GM12801 (cell line): ENCODE measurements around the gene DHRS7.

ENCODE experiments used
- TF ChIP-seq, protein P1 (sequence below): IDR thresholded peaks from one replicate; pipeline ENCODE4 v1.5.1; 2011; ENCODE audit warnings: control low read depth; ENCODE audit not compliant: insufficient read length; ENCODE audit errors: extremely low read depth

The DHRS7 gene

DNA sequence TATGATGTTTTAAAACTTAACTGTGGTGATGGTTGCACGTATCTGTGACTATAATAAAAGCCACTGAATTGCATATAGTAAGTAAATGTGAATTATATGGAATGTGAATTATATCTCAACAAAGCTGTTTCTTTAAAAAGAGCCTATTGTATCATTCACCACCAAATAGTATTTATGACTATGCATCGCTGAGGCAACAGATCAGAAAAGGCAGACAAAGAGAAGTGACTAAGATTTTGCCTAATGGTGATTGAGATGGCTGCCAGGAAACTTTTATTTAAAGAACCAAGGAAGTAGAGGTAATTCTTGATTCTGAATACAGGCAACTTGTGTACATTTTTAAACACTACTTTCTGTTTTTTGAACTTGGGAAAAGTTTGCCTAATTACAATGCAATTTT is 31.7 kb downstream of the DHRS7 start:
- TF ChIP-seq, protein P1, sequence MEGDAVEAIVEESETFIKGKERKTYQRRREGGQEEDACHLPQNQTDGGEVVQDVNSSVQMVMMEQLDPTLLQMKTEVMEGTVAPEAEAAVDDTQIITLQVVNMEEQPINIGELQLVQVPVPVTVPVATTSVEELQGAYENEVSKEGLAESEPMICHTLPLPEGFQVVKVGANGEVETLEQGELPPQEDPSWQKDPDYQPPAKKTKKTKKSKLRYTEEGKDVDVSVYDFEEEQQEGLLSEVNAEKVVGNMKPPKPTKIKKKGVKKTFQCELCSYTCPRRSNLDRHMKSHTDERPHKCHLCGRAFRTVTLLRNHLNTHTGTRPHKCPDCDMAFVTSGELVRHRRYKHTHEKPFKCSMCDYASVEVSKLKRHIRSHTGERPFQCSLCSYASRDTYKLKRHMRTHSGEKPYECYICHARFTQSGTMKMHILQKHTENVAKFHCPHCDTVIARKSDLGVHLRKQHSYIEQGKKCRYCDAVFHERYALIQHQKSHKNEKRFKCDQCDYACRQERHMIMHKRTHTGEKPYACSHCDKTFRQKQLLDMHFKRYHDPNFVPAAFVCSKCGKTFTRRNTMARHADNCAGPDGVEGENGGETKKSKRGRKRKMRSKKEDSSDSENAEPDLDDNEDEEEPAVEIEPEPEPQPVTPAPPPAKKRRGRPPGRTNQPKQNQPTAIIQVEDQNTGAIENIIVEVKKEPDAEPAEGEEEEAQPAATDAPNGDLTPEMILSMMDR = no peak

DNA sequence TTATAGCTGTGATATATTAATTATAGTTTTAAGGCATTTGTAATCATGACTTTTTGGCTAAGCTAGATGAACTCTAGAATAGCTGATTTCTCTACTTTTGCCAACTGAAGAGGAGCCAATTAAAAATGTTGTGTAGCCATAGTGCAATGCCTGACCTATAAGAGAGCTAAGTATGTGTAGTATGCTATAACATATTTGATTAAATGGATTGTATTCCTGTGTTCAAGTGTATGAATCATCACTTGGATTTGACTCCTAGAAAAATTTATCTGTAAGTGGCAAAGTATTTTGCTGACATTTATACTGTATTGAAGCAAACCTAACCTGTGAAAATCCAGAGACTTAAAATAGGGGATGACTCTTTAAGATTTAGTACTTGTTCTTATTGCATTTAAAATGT is 39.3 kb downstream of the DHRS7 start:
- TF ChIP-seq, protein P1 = no peak

DNA sequence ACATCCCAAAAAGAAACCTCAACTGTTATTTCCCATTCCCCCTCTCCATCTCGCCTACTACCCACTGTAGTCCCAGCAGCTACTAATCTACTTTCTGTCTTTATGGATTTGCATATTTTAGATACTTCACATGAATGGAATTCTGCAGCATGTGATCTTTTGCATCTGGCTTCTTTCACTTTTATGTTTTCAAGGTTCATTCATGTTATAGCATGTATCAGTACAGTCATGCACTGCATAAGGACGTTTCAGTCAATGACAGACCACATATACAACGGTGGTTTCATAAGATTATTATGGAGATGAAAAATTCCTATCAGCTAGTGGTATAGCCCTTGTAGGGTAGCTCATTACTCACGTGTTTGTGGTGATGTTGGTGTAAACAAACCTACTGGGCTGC is 49.0 kb downstream of the DHRS7 start:
- TF ChIP-seq, protein P1 = no peak

DNA sequence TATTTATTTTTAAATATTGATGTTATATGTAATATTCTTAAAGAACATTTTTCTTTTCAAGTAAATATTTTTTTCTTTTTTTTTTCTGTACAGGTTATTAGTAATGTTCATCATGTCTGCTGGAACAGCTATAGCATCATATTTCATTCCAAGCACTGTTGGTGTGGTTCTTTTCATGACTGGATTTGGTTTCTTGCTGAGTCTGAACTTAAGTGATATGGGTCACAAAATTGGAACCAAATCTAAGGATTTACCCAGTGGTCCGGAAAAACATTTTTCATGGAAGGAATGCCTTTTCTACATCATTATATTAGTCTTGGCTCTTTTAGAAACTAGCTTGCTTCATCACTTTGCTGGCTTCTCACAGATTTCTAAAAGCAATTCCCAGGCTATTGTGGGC is 50.3 kb downstream of the DHRS7 start:
- TF ChIP-seq, protein P1 = no peak

DNA sequence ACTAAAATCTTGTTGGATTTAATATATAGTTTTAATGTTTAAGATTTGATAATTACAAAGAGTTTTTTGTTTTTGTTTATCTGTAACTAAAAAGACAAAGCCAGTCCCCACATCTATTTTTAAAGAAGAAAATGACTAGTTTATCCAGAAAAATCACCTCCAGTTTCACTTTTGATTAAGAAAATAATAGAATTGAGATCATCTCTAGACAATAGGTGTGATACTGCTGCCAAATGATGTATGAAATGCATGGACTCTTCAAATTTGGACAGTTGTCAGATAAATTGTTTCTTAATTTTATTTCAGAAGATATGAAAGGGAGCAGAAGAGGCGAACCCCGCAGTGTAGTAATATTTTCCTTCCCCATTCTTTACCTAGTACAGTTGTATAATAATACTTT is 53.5 kb downstream of the DHRS7 start:
- TF ChIP-seq, protein P1 = no peak

DNA sequence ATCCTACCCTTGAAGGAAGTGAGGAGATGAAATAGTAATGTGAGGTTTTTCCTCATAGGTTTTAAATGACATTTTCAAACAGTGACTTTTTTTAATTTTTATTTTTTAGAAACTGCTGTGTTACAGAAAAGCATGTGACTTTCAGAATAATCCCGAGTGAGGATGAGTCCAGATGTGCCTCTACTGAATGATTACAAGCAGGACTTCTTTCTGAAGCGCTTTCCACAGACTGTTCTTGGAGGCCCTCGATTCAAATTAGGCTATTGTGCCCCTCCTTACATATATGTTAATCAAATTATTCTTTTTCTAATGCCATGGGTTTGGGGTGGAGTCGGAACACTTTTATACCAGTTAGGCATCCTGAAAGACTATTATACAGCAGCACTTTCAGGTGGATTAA is 57.7 kb downstream of the DHRS7 start:
- TF ChIP-seq, protein P1 = no peak

DNA sequence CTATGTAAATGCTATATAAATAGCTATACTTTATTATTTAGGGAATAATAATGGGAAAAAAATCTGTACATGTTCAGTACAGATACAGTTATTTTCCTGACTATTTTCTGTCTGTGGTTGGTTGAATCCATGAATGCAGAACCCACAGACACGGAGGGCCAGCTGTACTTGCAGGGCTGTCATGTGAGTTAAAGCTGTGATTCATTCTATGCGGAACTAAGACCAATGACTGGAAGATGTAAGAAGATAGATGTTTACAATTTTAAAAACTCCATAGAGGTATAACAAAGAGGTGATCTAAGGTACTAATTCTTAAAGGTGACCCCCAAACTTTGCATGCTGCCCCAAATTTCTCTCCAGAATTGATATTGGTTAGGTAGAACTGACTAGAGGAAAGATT is 58.9 kb downstream of the DHRS7 start:
- TF ChIP-seq, protein P1 = no peak

DNA sequence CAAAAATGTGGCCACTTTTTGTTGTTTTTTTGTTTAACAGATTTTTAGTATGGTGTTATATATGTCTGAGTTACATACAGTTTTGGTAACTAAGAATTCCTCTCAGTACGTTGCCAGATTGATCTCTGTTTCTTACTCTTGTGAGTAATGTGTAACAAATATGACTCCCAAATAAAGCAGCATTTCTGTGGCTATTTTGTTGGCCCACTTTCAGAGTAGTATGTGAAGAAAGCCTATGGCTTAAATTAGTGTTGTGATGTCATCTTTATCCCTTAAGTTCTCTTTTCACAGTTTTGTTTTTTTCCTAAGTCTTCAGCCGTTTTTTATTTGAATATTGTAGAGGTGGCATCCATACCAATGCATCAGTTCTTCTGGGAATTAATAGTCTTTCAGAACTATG is 62.8 kb downstream of the DHRS7 start:
- TF ChIP-seq, protein P1 = no peak
